Mesenchymal stem cell (in vitro differentiated cells and primary cell): ENCODE results near the gene TANC1.

ENCODE experiments used
- DNase-seq: peaks from one replicate; pipeline ENCODE4 v3.0.0-alpha.2; 2013
- H2AFZ ChIP-seq: one replicate; pipeline ENCODE4 v1.6.1; 2013; ENCODE audit warnings: low read depth, mild to moderate bottlenecking, control low read depth, inconsistent platforms, low read length, moderate library complexity
- H2AK5ac ChIP-seq: 2 replicates; pipeline ENCODE4 v1.6.1; 2013; ENCODE audit warnings: low read length, moderate library complexity, mild to moderate bottlenecking, inconsistent platforms; ENCODE audit not compliant: severe bottlenecking
- H2BK120ac ChIP-seq: one replicate; pipeline ENCODE4 v1.6.1; 2013; ENCODE audit warnings: low read depth, mild to moderate bottlenecking, inconsistent platforms, low read length, moderate library complexity
- H2BK12ac ChIP-seq, 2 experiments: one replicate each; pipeline ENCODE4 v1.6.1; 2013; ENCODE audit warnings: inconsistent platforms in 2 of 2, low read length in 2 of 2, mild to moderate bottlenecking in 2 of 2, moderate library complexity in 2 of 2, control low read depth in 1 of 2
- H2BK15ac ChIP-seq: one replicate; pipeline ENCODE4 v1.6.1; 2013; ENCODE audit warnings: mild to moderate bottlenecking, low read depth, inconsistent platforms; ENCODE audit not compliant: poor library complexity, severe bottlenecking
- H2BK5ac ChIP-seq: 2 replicates; pipeline ENCODE4 v1.6.1; 2013; ENCODE audit warnings: low read depth, mild to moderate bottlenecking, low read length, control low read depth, inconsistent platforms; ENCODE audit not compliant: poor library complexity, severe bottlenecking
- H3K14ac ChIP-seq, 2 experiments: one replicate each; pipeline ENCODE4 v1.6.1; 2013; ENCODE audit warnings: inconsistent platforms in 2 of 2, low read length in 2 of 2, control low read depth in 1 of 2, mild to moderate bottlenecking in 1 of 2, moderate library complexity in 1 of 2
- H3K18ac ChIP-seq, 2 experiments: one replicate each; pipeline ENCODE4 v1.6.1; 2013; ENCODE audit warnings: inconsistent platforms in 2 of 2, low read length in 2 of 2, control low read depth in 1 of 2, low read depth in 1 of 2, mild to moderate bottlenecking in 1 of 2
- H3K23ac ChIP-seq, 2 experiments: one replicate each; pipeline ENCODE4 v1.6.1; 2013; ENCODE audit warnings: inconsistent platforms in 2 of 2, low read length in 2 of 2, mild to moderate bottlenecking in 2 of 2, moderate library complexity in 2 of 2, control low read depth in 1 of 2
- H3K27ac ChIP-seq: 2 replicates; pipeline ENCODE4 v1.5.1; 2013; ENCODE audit warnings: mild to moderate bottlenecking, moderate library complexity, low read length, control low read depth, inconsistent platforms; ENCODE audit not compliant: poor library complexity, severe bottlenecking
- H3K27me3 ChIP-seq, 2 experiments: 2 replicates each; pipeline versions ENCODE4 v1.6.1 to v1.7.0; 2013; ENCODE audit warnings: low read length in 2 of 2, mild to moderate bottlenecking in 2 of 2, moderate library complexity in 2 of 2, control low read depth in 1 of 2, inconsistent platforms in 1 of 2; ENCODE audit not compliant: control insufficient read depth in 1 of 2, insufficient read depth in 1 of 2
- H3K36me3 ChIP-seq, 2 experiments: 2 replicates each; pipeline versions ENCODE4 v1.6.1 to v1.7.0; 2013; ENCODE audit warnings: low read length in 2 of 2, control low read depth in 1 of 2, inconsistent platforms in 1 of 2, low read depth in 1 of 2, mild to moderate bottlenecking in 1 of 2; ENCODE audit not compliant: insufficient read depth in 2 of 2, control insufficient read depth in 1 of 2
- H3K4ac ChIP-seq, 2 experiments: one replicate each; pipeline ENCODE4 v1.6.1; 2013; ENCODE audit warnings: inconsistent platforms in 2 of 2, low read length in 2 of 2, mild to moderate bottlenecking in 2 of 2, moderate library complexity in 2 of 2, control low read depth in 1 of 2, low read depth in 1 of 2
- H3K4me1 ChIP-seq: 2 replicates; pipeline ENCODE4 v1.6.1; 2013; ENCODE audit warnings: low read depth, low read length, control low read depth; ENCODE audit not compliant: control insufficient read depth, insufficient read depth
- H3K4me2 ChIP-seq: 2 replicates; pipeline ENCODE4 v1.6.1; 2013; ENCODE audit warnings: low read length, mild to moderate bottlenecking, inconsistent platforms; ENCODE audit not compliant: poor library complexity, severe bottlenecking
- H3K4me3 ChIP-seq, 2 experiments: 2 replicates each; pipeline versions ENCODE4 v1.5.1 to v1.7.0; 2013; ENCODE audit warnings: low read length in 2 of 2, mild to moderate bottlenecking in 2 of 2, control low read depth in 1 of 2, low read depth in 1 of 2; ENCODE audit not compliant: insufficient read depth in 1 of 2
- H3K79me1 ChIP-seq: replicated peaks from 2 replicates; pipeline ENCODE4 v1.6.1; 2013; ENCODE audit warnings: mild to moderate bottlenecking, control low read depth, low read length, inconsistent platforms; ENCODE audit not compliant: poor library complexity, severe bottlenecking
- H3K9ac ChIP-seq: 2 replicates; pipeline ENCODE4 v1.7.0; 2013; ENCODE audit warnings: mild to moderate bottlenecking, low read length, moderate library complexity
- H3K9me3 ChIP-seq: 2 replicates; pipeline ENCODE4 v1.7.0; 2013; ENCODE audit warnings: mild to moderate bottlenecking, low read length; ENCODE audit not compliant: control insufficient read depth
- H4K8ac ChIP-seq: one replicate; pipeline ENCODE4 v1.6.1; 2013; ENCODE audit warnings: inconsistent platforms, mild to moderate bottlenecking, low read length, moderate library complexity
- H4K91ac ChIP-seq: one replicate; pipeline ENCODE4 v1.6.1; 2013; ENCODE audit warnings: mild to moderate bottlenecking, low read length, inconsistent platforms
- WGBS: methylation state at CpG from one replicate; pipeline ENCODE4 v1.1.7; 2013; ENCODE audit warnings: mixed read lengths; 5-methylcytosine and 5-hydroxymethylcytosine counted together

TANC1 gene

DNA sequence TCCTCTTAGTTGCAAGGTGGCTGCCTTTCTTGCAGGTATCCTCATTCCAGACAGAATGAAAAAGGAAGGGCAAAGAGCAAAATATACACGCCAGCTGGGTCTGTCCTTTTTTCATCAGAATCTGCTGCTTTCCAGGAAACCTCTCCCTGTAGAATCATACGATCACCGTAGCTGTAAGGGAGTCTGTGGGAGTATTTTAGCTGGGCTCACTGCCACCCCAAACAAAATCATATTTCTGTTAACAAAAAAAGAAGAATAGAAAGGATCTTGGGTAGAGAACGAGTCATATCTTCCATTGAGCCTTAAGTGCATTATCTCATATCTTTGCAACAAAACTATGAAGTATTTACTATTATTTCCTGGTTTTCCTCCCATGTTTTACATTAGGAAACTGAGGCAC, 15.0 kb upstream of the TANC1 start:
- Histone ChIP-seq H3K23ac (no peak overlapping the region), H4K91ac (peak overlapping the region; percentile 28), H3K9ac (peak overlapping the region; percentile 55), H3K27ac (peak overlapping the region; percentile 4), H3K79me1 (no peaks in the 10 kb centered on the region), H3K4me3 (no peak overlapping the region), H2BK15ac (no peak overlapping the region), H2BK5ac (no peak overlapping the region), H3K18ac (peak overlapping the region in 1 of 2 experiments; percentile 66), H3K4me2 (no peak overlapping the region), H3K4me1 (peaks cover 12% of the 10 kb centered on the region), H3K4ac (no peak overlapping the region), H4K8ac (no peak overlapping the region), H3K36me3 (no peaks in the 10 kb centered on the region), H3K27me3 (peaks cover 0 to 8% of the 10 kb centered on the region in 2 experiments), H3K14ac (no peak overlapping the region), H2BK12ac (peak overlapping the region in 1 of 2 experiments; percentile 56), H2BK120ac (no peak overlapping the region), H2AK5ac (peak overlapping the region; percentile 90), H2AFZ (no peak overlapping the region), H3K9me3 (no peaks in the 10 kb centered on the region)
- no CpG with 5 or more reads among the region's 4 CpGs for WGBS
- no peak for DNase-seq

- Histone ChIP-seq H3K14ac (peak overlapping the region in 1 of 2 experiments; percentile 81), H2BK120ac (no peak overlapping the region), H4K8ac (no peak overlapping the region), H2AFZ (no peak overlapping the region), H3K4ac (peak overlapping the region in 1 of 2 experiments; percentile 67), H3K27ac (peak overlapping the region; percentile 70), H3K9ac (peak overlapping the region; percentile 55), H3K79me1 (no peaks in the 10 kb centered on the region), H3K4me2 (peak overlapping the region; percentile 18), H3K4me3 (no peak overlapping the region), H2BK5ac (no peak overlapping the region), H3K18ac (peak overlapping the region in 1 of 2 experiments; percentile 56), H4K91ac (no peak overlapping the region), H3K4me1 (peaks cover 12% of the 10 kb centered on the region), H3K36me3 (no peaks in the 10 kb centered on the region), H2BK15ac (no peak overlapping the region), H3K9me3 (no peaks in the 10 kb centered on the region), H2AK5ac (no peak overlapping the region), H3K27me3 (peaks cover 0 to 8% of the 10 kb centered on the region in 2 experiments), H3K23ac (no peak overlapping the region), H2BK12ac (peak overlapping the region in 1 of 2 experiments; percentile 90)
- peak; percentile 92 for DNase-seq
- WGBS: 7% methylated on average over 3 of the region's 5 CpGs
Measured at GRCh38 chr2:158953926-158954763, 14.3 kb upstream of the TANC1 start.

- H3K4me1 ChIP-seq: peaks cover 12% of the 10 kb centered on the region
- no peak overlapping the region for H2BK15ac ChIP-seq
- peak overlapping the region; percentile 47 for H2AK5ac ChIP-seq
- no peak overlapping the region for H2AFZ ChIP-seq
- no peak overlapping the region for H3K4me2 ChIP-seq
- H3K9ac ChIP-seq: no peak overlapping the region
- H3K36me3 ChIP-seq: no peaks in the 10 kb centered on the region
- H3K4me3 ChIP-seq: no peak overlapping the region
- no peaks in the 10 kb centered on the region for H3K9me3 ChIP-seq
- H2BK12ac ChIP-seq: no peak overlapping the region
- H3K14ac ChIP-seq: no peak overlapping the region
- no peak overlapping the region for H4K91ac ChIP-seq
- no peak overlapping the region for H3K4ac ChIP-seq
- H2BK120ac ChIP-seq: no peak overlapping the region
- H3K27ac ChIP-seq: no peak overlapping the region
- 86% methylated on average over 2 of the region's 2 CpGs for whole genome bisulfite sequencing
- no peak overlapping the region for H3K18ac ChIP-seq
- no peak for DNase-seq
- no peak overlapping the region for H3K23ac ChIP-seq
- no peaks in the 10 kb centered on the region for H3K79me1 ChIP-seq
- H3K27me3 ChIP-seq: peaks cover 0 to 8% of the 10 kb centered on the region in 2 experiments
- H4K8ac ChIP-seq: no peak overlapping the region
- H2BK5ac ChIP-seq: no peak overlapping the region
Measured at GRCh38 chr2:158955842-158956365, 12.5 kb upstream of the TANC1 start.

DNA sequence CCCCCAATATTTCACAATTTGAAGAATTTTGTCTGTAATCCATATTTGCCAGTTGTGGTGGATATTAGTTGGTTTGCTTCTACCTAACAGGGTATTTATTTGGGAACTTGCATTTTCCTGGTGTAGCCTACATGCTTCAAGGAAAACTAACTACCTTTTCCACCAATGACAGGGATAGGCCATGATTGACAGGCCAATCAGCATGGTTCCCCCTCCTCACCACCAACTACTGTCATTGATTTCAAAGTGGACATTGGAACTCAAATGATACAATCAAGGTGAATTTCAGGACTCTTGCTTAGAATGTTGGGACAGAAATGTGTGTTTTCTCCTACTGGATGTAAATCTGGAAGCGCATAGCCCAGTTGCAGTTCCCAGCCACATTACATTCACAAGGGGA, 10.1 kb upstream of the TANC1 start:
- H3K9me3 ChIP-seq: no peaks in the 10 kb centered on the region
- no peak overlapping the region for H2BK120ac ChIP-seq
- H3K4me1 ChIP-seq: peaks cover 9% of the 10 kb centered on the region
- H3K36me3 ChIP-seq: no peaks in the 10 kb centered on the region
- 100% methylated on average over 1 of the region's 1 CpG for WGBS
- H4K91ac ChIP-seq: no peak overlapping the region
- no peak overlapping the region for H3K4me2 ChIP-seq
- H3K14ac ChIP-seq: no peak overlapping the region
- no peak overlapping the region for H2BK5ac ChIP-seq
- H4K8ac ChIP-seq: no peak overlapping the region
- no peaks in the 10 kb centered on the region for H3K79me1 ChIP-seq
- no peak overlapping the region for H3K27ac ChIP-seq
- H2BK12ac ChIP-seq: no peak overlapping the region
- no peak overlapping the region for H3K18ac ChIP-seq
- no peak overlapping the region for H2AFZ ChIP-seq
- H3K9ac ChIP-seq: no peak overlapping the region
- no peak for DNase-seq
- H3K4ac ChIP-seq: no peak overlapping the region
- H2AK5ac ChIP-seq: no peak overlapping the region
- H3K23ac ChIP-seq: no peak overlapping the region
- H3K27me3 ChIP-seq: peaks cover 0 to 8% of the 10 kb centered on the region in 2 experiments
- no peak overlapping the region for H3K4me3 ChIP-seq
- H2BK15ac ChIP-seq: no peak overlapping the region
